NCI-H1694 (cell line): ENCODE data around the gene RIMBP2.
A peak's percentile ranks its signal among the peaks of the same experiment; 100 is the strongest.

ENCODE experiments used
- DNase-seq: peaks from one replicate; lab custom pipeline; 2025; lab: John Stamatoyannopoulos, UW

RIMBP2 gene

GRCh38 chr12:130633771-130634170 is 82.3 kb downstream of the RIMBP2 start:
- peak; percentile 11 for DNase-seq

GRCh38 chr12:130632642-130633041 is 83.5 kb downstream of the RIMBP2 start:
- peak; percentile 44 for DNase-seq

- no peak for DNase-seq
Measured at GRCh38 chr12:130628304-130628703, 87.8 kb downstream of the RIMBP2 start.

- no peak for DNase-seq
Measured at GRCh38 chr12:130627175-130627574, 88.9 kb downstream of the RIMBP2 start.

GRCh38 chr12:130626601-130627000 is 89.5 kb downstream of the RIMBP2 start:
- DNase-seq: no peak

GRCh38 chr12:130625201-130625600 is 90.9 kb downstream of the RIMBP2 start:
- DNase-seq: no peak

- no peak for DNase-seq
Measured at GRCh38 chr12:130622803-130623202, 93.3 kb downstream of the RIMBP2 start.

- no peak for DNase-seq
Measured at GRCh38 chr12:130621696-130622298, 94.3 kb downstream of the RIMBP2 start.

GRCh38 chr12:130620756-130621155 is 95.3 kb downstream of the RIMBP2 start:
- DNase-seq: no peak

- no peak for DNase-seq
Measured at GRCh38 chr12:130620281-130620680, 95.8 kb downstream of the RIMBP2 start.

GRCh38 chr12:130619385-130620001 is 96.6 kb downstream of the RIMBP2 start:
- DNase-seq: no peak

- DNase-seq: no peak
Measured at GRCh38 chr12:130617219-130617618, 98.9 kb downstream of the RIMBP2 start.

GRCh38 chr12:130615861-130616345 is 100.2 kb downstream of the RIMBP2 start:
- DNase-seq: no peak

- DNase-seq: no peak
Measured at GRCh38 chr12:130614530-130614905, 101.6 kb downstream of the RIMBP2 start.

- no peak for DNase-seq
Measured at GRCh38 chr12:130613831-130614529, 102.1 kb downstream of the RIMBP2 start.

GRCh38 chr12:130613131-130613530 is 103.0 kb downstream of the RIMBP2 start:
- no peak for DNase-seq

- DNase-seq: no peak
Measured at GRCh38 chr12:130611026-130611905, 104.8 kb downstream of the RIMBP2 start.

GRCh38 chr12:130609966-130610365 is 106.1 kb downstream of the RIMBP2 start:
- no peak for DNase-seq

GRCh38 chr12:130608831-130609230 is 107.3 kb downstream of the RIMBP2 start:
- no peak for DNase-seq

GRCh38 chr12:130608132-130608531 is 108.0 kb downstream of the RIMBP2 start:
- DNase-seq: no peak

GRCh38 chr12:130606231-130606630 is 109.9 kb downstream of the RIMBP2 start:
- no peak for DNase-seq

- DNase-seq: no peak
Measured at GRCh38 chr12:130603396-130603965, 112.6 kb downstream of the RIMBP2 start.
